Endometrium (tissue), 2 donors: ENCODE data around the gene MAP7.

Experiments used
- FAIRE-seq: peaks from 2 replicates; lab custom pipeline; 2012; peaks lifted over from hg19 to GRCh38; lab: Jason Lieb, UNC
- donor health status: control.
- donor health status: control.

MAP7 gene

DNA sequence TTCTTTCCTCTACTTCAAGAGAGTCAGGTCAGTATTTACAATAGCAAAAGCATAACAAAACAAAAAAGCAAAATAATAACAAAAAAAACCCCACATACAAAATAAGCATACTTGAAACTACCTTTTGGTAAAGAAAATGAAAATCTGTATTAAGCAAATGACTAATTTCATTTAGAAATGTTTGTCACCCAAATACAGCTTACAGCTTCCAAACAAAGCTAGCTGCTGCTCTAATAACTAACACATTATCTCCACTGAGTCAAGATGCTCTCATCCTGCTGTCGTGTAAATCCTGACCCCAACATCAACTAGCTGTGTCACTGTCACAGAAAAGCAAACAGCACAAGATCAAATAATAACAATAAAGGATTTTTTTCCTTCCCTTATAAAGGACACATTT, 21.7 kb downstream of the MAP7 start:
- FAIRE-seq: no peak

DNA sequence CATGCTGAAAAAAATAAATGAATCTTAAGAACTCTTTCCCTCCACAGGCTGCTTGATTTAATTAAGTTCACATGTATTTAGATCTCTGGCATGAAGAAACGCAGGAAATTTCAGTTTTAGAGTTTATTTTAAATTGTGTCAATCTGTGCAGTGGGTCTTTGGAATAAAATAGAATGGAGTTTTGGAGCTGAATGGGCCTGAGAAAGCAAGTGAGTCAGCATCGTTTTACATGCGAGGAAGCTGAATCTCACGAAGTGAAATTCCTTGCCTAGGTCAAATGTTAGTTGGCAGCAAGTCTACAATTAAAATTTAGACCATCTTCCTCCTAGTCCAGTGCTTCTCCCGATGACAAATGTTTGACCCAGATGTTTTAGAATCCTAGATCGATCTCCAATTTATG, 22.4 kb downstream of the MAP7 start:
- no peak for FAIRE-seq

DNA sequence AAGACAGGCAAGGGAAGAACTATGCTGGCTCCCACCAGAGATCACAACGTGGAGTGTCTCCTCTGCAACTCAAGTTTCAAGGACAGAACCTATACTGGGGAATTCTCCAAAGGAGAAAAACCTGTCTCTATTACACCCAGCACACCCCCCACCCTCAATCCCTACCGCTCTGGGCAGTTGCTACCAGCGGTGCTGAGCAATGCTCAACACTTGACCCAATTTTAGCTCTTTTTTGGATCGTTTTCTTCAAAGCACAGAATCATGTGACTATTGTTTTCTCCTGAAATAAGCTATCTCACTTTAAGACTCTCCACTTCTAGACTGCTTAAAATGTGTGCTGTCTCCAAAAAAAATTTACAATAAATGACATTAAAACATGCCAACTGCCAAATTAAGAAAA, 23.3 kb downstream of the MAP7 start:
- no peak for FAIRE-seq

DNA sequence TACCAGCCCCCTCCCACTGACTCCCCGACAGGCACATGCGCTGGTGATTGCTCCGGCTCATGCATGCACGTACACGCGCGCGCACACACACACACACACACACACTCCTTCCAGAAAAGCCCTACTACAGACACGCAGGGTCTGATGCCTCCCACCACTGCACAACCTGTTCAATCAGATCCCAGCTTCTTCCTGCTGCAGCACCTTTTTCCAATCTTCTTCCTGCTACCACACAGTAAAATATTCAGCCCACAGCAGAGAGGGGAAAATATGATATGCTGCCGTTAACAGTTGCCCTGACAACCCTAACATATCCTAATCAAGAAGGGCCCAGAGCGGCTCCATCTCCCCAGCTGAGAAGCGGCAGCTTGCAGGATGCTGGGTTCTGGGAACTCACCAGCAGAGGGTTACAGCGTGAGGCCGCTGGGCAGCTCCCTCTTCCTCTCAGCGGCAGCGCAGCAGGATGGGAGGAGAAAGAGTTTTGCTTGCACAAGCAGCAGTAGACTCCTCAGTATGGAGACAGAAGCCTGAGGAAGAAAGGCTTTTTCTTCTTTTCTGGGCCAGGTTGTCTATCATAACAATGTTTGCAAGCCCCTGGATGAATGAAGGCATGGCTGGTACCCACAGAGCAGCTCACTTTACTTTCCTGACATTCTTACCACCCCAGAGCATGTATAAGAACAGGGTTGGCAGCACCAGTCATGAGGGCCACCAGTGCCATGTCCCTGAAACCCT, 23.9 kb downstream of the MAP7 start:
- FAIRE-seq: no peak

DNA sequence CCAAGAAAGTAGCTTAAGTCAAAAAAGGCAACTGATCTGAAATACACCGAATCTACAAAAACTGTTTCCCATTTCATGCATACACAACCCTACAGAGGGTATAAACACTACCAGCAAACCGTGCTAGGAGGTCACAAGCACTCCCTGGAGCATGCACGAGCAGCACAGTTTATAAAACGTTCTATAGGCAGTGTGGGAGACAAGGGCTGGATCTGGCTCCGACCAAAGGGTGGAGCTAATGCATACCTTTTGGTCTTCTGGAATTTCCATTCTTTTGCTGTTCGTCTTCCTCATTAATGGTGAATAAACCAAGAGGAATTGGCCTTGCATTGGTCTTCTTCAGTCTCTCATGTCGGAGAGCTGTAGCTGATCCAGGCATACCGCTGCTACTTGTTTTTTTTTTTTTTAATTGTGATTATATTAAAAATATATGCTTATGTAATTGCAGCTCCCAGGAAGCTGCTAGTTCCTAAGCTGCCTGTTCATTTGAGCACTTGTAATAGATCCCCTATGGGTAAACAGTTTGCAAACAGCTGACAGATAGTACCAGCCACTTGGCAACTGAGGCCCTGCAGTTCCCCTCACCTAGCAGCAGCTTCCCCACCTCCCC, 24.5 kb downstream of the MAP7 start:
- FAIRE-seq: no peak

DNA sequence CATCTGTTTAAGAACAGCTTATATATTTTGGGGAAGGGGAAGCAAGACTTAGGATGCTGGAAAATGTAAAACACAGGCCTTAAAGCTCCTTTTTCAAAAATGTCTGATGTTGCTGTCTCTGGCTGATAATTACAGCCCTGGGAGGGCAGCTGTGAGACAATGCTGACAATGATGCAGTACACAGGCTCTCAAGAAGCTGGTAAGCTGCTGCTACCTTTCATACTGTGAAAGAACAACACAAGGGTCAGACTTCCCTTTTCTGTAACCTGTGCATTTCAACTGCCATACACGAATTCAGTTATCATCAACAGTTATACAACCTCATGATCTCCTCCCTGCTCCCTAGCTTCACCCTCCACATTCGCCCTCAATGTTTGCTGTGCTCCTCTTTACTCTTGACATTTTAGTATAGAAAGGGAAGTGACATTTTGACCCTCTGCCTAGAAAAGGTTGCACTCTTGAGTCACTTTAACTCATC, 25.2 kb downstream of the MAP7 start:
- no peak for FAIRE-seq

DNA sequence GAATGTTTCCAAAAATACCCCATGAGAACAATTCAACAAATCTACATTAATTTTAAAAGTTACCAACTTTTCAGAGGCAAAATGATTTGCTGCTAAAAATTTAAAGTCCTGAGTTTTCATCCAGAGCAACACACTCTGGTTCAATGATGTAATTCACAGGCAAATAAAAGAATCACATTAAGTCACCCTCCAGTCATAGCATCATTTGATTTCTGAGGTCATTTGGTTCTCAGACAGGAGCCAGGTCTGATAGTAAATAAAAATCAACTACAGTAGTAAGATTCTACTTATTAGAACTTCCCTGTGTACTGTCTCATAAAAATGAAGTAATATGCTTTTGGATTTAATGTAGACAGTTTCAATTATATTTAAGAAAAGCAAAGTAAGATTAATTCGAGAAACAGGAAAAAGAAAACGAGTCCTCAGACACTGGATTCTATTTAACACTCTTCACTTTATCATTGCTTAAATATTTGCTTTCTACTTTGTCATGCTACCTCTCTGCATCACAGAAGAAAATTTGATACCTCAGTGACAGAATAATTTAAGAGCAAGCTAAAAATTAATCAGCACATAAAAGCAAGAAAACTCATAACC, 25.8 kb downstream of the MAP7 start:
- no peak for FAIRE-seq

DNA sequence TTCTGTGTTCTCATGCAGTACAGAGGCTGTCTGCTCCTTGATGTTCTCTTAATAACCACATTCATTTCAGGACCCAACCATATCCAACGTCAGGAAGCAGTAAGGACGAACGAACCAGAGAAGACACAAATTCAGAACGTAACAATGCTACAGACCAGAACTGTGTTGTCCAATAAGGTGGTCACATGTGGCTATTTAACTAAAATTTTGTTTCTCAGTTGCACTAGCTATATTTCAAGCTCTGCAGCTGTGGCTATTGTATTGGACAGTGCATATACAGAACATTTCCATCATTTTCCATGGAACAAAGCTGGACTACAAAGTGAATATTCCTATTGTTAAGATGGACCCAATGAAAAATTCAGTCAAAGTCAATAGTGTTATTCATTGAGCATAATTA, 27.0 kb downstream of the MAP7 start:
- no peak for FAIRE-seq

DNA sequence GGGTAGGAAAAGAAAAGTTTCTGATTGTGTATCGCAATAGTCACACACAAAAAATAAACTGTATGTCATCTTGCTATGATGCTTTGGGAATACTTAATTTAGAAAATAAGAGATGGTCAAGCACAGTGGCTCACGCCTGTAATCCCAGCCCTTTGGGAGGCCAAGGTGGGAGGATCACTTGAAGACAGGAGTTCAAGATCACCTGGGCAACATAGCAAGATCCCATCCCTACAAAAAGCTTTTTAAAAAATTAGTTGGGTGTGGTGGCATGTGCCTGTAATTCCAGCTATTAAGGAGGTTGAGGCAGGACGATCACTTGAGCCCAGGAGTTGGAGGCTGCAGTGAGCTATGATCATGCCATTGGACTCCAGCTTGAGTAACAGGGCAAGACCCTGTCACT, 27.6 kb downstream of the MAP7 start:
- FAIRE-seq: no peak

DNA sequence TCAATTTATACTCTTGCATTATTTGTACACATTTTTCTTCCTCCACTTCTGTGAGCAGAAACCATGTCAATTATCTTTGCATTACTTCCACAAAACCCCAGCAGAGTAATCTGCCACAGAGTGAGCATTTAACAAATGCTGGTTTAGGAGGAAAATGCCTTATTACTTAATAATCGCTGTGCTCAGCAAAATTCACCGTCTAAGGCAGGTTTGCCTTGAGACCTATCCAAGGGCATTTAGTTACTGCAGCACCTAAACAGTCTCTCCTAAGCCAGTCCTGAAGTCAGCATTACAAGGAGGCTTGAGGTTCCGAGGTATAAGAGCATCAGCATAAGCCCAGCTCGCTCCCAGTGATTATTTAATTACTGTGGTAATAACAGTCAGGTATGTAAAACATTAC, 28.3 kb downstream of the MAP7 start:
- FAIRE-seq: no peak

DNA sequence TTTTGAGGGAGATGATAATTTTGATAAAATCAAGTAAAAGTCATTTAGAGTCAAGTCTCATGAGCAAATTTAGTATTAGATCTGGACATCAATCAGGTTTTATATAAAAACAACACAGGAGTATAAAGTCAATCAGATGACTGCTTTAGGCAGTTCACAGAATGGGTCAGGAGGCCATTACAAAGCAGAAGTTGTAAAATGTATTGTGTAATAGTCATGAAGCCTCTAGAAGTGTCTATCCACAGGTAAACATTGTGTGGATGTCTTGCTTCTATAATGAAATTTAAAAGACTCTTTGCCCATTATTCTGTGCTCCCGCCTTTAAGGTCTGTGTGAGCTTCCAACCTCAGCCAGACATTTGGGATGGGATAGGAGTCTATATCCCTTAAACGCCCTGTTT, 28.8 kb downstream of the MAP7 start:
- no peak for FAIRE-seq

DNA sequence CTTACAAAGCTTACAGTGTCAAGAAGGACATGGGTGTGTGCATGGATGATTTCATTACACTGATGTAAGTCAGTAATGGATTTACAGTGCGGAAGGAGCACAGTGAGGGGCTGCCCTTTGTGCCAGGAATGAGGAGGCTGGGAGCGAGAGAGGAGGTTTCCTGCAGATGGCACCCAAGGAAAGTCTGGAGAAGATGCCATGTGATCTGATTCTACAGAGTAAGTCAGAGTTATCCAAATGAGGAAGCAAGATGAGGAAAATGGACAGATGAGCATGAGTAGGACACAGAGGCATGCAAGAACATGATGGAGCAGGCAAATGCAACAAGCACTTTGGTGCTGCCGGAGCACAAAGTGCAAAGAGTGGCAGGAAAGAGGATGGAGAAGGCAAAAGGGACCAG, 29.7 kb downstream of the MAP7 start:
- FAIRE-seq: no peak

DNA sequence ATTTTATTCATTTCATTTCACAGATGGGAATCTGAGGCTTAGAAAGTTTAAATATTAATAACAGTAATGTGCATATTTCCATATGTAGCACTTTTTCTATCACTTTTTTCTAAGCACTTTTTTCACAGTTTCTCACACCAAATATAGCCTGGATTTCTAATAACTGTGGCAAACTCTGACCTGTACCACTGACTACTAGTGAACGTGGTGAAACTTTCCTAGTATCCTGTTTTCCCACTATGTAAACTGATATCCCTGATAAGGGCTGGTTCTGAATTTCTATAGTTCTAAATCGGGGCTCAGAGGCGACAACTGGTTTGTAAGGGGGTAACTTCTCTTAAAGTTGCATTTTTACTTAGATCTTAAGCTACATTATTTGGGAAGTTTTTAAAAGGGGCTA, 32.6 kb downstream of the MAP7 start:
- no peak for FAIRE-seq

DNA sequence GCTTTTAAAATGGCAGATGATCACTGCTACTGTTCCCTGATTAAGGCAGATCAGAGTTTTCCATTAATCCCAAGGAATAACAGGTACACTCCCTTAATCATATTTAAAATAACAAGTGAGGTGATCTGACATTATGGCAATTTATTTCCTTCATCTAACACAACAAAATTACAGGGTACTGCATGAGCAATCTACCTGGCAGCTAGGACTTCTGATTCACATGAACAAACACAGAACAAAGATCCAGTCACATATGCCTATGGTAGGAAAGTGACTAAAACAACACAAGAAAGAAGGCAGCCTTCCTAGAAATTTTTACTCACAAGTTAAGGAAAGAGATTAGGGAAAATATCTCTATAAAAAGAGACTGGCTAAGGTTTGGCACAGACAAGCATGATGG, 33.2 kb downstream of the MAP7 start:
- no peak for FAIRE-seq

DNA sequence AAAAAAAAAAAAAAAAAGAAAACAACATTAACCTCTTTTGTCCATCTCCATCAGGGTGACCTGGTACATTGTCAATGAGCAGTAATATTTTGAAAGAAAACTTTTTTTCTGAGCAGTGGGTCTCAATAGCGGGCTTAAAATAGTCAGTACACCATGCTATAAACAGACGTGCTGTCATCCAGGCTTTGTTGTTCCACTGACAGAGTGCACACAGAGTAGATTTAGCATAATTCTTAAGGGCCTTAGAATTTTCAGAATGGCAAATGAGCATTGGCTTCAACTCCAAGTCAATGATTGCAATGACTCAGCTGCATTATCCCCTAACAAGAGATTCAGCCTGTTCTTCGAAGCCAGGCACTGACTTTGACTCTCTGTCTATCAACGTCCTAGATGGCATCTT, 35.6 kb downstream of the MAP7 start:
- FAIRE-seq: no peak

DNA sequence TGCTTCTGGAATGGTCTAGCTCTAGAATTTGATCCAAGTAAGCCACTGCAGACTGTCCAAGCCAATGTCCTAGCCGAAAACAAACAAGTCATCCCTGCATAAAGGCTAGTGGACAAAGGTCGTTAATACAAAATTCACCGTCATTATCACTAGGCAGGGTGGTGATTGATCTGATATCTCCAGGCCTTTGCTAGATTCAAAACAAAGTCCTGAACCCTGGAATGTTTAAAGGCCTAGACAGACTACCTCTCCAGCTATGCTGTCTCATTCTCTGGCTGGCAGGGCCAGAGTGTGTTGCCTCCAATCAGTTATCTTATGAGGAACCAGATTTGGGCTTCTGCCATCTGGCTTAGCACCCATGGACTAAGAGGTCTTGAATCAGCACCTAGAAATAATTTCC, 38.3 kb downstream of the MAP7 start:
- no peak for FAIRE-seq

DNA sequence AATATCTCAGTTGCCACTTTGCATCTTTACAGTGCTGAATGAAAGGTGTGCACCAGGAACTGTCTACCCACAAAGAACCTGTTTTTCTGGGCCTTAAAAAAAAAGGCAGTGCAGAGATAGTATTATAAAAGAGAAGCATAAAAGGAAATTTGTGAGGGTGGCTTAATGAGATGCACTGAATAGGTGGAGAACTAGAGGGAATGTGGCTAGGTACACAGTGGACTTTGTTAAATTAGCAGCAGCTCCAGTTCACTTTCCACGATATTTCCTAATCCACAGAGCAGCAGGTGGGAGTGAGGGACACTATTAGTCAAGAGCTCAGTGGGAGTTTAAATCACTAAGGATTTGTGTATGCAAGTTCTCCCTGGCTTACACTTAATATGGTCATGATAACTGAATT, 38.8 kb downstream of the MAP7 start:
- FAIRE-seq: no peak

DNA sequence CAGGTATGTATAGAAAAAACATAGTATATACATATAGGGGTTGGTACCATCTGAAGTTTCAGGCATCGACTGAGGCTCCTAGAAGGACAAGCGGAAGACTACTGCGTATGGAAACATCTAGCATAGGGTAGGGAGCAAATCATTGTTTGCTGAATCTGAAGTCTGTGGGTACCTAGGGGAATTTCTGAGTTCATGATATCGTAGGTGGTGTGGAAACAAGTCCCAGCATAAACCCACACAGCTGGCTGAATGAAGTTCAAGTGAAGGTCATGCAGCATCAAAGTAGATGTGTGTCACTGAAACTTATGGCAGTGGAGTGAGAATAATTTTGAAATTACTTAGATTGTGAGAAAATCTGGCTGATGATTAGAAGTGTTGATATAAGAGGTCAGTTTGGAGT, 39.4 kb downstream of the MAP7 start:
- no peak for FAIRE-seq

DNA sequence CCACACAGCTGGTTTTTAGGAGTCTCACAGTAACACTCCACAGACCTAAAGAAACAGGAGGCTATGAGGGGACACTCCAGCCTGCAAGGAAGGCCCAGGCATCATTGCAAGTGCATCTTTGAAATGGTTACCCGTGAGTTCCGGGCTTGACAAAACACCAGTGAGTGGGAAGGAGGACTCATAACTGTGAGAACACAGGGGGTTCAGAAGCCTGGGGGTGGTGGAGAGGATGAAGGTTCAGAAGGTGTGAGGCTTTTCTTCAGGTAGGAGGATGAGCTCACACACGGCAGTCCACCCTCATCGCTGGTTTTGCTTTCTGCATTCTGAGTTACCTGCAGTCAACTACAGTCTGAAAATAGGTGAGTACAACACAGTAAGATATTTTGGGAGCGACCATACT, 39.9 kb downstream of the MAP7 start:
- no peak for FAIRE-seq

DNA sequence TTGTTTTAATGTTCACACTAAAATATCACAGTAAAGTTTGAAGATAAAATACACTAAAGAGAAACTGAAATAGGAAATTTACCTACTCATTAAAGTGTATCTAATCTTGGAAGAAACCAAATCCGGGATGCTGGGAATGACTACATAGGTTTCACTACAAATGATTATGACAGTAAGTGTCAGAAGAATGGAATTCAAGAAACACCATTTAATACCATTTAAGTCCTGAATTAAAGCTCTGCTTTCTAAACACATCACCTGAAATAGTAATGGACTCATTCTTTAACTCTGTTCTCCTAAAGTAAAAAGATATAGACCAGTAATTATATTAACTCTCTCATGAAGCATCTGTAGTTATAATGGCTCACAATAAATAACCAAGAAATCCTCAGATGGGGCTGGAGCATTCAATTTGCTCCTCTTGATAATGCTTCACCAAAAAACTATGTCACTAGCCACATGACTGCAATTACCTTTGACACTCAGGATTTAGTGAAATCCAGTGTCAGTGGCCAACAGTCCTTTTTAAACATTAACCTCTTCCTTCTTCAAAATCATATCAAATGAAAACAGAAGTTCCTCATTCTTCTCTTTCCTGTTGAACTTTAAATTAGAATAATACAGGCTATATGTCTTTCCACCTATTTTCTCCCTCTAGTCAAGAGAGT, 41.4 kb downstream of the MAP7 start:
- FAIRE-seq: no peak

DNA sequence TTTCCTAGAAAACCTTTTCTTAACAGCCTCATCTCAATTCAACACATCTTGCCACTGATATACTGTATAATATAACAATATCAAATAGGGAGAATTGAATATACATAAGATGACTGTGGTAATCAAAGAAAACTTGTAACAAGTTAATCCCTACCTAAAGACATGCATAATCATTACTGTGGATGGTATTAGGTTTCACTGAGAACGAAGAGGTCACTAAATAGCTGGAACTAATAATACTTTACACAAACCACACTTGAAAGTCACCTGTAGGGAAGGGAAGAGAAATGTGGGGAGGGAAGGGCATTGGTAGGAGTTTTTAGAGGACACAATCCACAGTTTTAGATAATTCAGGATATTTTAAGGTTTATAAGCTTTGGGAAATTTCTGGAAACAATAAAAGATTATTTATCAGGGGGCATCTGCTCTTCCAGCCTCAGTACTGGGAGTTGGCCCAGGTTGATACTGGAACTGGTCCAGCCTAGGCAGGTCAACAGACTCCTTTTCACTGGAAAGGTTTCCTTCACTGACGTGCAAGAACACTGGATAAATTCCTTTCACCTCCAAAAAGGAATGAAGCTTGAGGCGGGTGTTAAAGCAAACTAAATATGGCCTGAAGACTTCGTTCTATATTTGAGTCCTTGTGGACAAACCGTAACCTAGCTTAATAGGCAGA, 44.0 kb downstream of the MAP7 start:
- FAIRE-seq: no peak

DNA sequence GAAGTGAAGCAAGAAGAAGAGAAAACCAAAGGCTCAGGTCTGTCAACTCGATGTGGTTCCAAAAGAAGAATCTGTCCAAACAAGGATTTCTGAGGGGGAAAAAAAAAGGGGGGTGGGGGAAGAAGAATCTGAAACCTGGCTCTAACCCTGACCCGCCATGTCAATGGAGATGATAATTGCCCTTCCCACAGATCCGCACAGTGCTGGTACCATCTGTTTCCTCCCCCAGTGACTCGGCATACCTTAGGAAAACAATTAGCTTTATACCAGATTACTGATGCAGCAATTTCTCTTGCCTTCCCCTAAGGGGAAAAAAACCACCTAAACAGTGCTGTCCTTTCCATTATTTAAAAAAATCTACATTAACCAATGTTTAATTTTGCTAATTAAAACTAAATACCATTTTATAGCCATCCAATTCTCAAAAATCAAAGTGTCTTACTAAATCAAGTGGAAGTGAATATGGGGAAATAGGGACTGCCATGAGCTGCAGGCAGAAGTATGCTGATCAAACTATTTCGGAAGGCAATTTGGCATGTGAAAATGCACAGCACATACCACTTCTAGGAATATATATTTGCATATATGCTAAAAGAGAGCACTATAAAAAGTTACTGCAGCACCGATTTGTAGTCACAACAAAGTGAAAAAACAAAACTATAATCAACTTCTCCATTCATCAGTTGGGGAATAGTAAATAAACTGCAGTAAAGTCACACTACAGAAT, 46.8 kb downstream of the MAP7 start:
- FAIRE-seq: no peak
